ENCODE results near the gene GRIN1. TPM values are rescaled to one million over a fixed set of nuclear protein-coding genes. Genes with fewer than 3 reads are reported as not detected.
A peak's percentile ranks its signal among the peaks of the same experiment; 100 is the strongest.

The GRIN1 gene
- total RNA-seq, 2 experiments from 2014 or later, result 0.06 to 0.15 TPM

GRCh38 chr9:137199411-137200121, 60.6 kb downstream of the GRIN1 start:
- ChIA-PET POLR2A (no interaction called here), CTCF (ENCODE audit: unreplicated experiment) (no interaction called here)
- no peak for TF ChIP-seq CTCF (conservative IDR thresholded peaks at IDR 0.05; ENCODE audit: low read length)
- no peak for TF ChIP-seq EZH2phosphoT487 (IDR thresholded peaks at IDR 0.05; ENCODE audit: borderline replicate concordance, low read depth, low read length)
- intact Hi-C loops (cut with micrococcal nuclease; ENCODE audit: unreplicated experiment), result loop anchor here (1.0 to 2.0 kb wide), 5 partner anchors 23 to 73 kb away; partner anchors contain the start of genes RNF208 and RNF224
- no peak for DNase-seq (ENCODE audit: low spot score)
- no peak overlapping the region for H3K27ac ChIP-seq (ENCODE audit: low read depth, low read length, poor library complexity, severe bottlenecking)
- H3K36me3 ChIP-seq (ENCODE audit: insufficient read depth, low read length), result peaks cover 4% of the 10 kb centered on the region; the same call in 1 of the 2 replicates
- peaks cover 31% of the 10 kb centered on the region for H3K4me1 ChIP-seq (ENCODE audit: insufficient read depth, low read length, poor library complexity, severe bottlenecking)
- peak overlapping the region; percentile 31 for H3K4me3 ChIP-seq (ENCODE audit: low read depth, low read length, poor library complexity, severe bottlenecking)
- H3K79me2 ChIP-seq (ENCODE audit: insufficient read depth, low read depth, low read length), result peaks cover 34% of the 10 kb centered on the region
- H3K9me3 ChIP-seq (ENCODE audit: low read length), result no peaks in the 10 kb centered on the region
- H3K4me2 ChIP-seq (ENCODE audit: low read length), result peak overlapping the region; percentile 38; the same call in 1 of the 2 replicates
- no peak overlapping the region for H2AFZ ChIP-seq (ENCODE audit: low read length)
- no peaks in the 10 kb centered on the region for H3K9me2 ChIP-seq (ENCODE audit: insufficient read depth, low read length)
- H4K20me1 ChIP-seq (ENCODE audit: insufficient read depth, low read length), result peaks cover 7% of the 10 kb centered on the region; the same call in 1 of the 2 replicates
- no TSS peak for BruUV-seq (replicated peaks)

- Histone ChIP-seq H3K9me3 (ENCODE audit: low read length) (no peaks in the 10 kb centered on the region), H3K27ac (ENCODE audit: low read depth, low read length, poor library complexity, severe bottlenecking) (peak within 1 kb of the TSS; percentile 49), H3K4me3 (ENCODE audit: low read depth, low read length, poor library complexity, severe bottlenecking) (peak within 1 kb of the TSS; percentile 76), H2AFZ (ENCODE audit: low read length) (no peak within 1 kb of the TSS), H3K4me2 (ENCODE audit: low read length) (peak within 1 kb of the TSS; percentile 97), H3K9me2 (ENCODE audit: insufficient read depth, low read length) (no peaks in the 10 kb centered on the region), H4K20me1 (ENCODE audit: insufficient read depth, low read length) (peaks cover 7% of the 10 kb centered on the region; the same call in 1 of the 2 replicates), H3K79me2 (ENCODE audit: insufficient read depth, low read depth, low read length) (peaks cover 42% of the 10 kb centered on the region), H3K36me3 (ENCODE audit: insufficient read depth, low read length) (peaks cover 4% of the 10 kb centered on the region; the same call in 1 of the 2 replicates), H3K4me1 (ENCODE audit: insufficient read depth, low read length, poor library complexity, severe bottlenecking) (peaks cover 33% of the 10 kb centered on the region)
- peak; percentile 100 for DNase-seq (ENCODE audit: low spot score)
- TF ChIP-seq EZH2phosphoT487 (IDR thresholded peaks at IDR 0.05; ENCODE audit: borderline replicate concordance, low read depth, low read length), result no peak
- no peak for TF ChIP-seq CTCF (conservative IDR thresholded peaks at IDR 0.05; ENCODE audit: low read length)
- ChIA-PET POLR2A (interaction anchor here (0.6 to 2.5 kb wide), 6 partner anchors 12 to 400 kb away, joined by 3 to 16 read pairs (median 4); partner anchors contain the start of genes ANAPC2, MAN1B1, SSNA1 and TUBB4B), CTCF (ENCODE audit: unreplicated experiment) (interaction anchor here (0.6 kb wide), 1 partner anchor 12 kb away, joined by 3 read pairs; the partner anchor contains the start of gene ANAPC2)
- BruUV-seq (replicated peaks), result no TSS peak
- intact Hi-C loops (cut with micrococcal nuclease; ENCODE audit: unreplicated experiment), result loop anchor here (1.0 to 2.0 kb wide), 5 partner anchors 22 to 74 kb away; partner anchors contain the start of genes RNF208 and RNF224
Observed at GRCh38 chr9:137200311-137201204, 61.6 kb downstream of the GRIN1 start, which contains the start of gene TPRN. Gene TPRN (minus strand): TSS chr9:137200741. CDS start chr9:137200711, 30 bp downstream.
